Measurements from ENCODE around the gene CEACAM21. TPM values are rescaled to one million over a fixed set of nuclear protein-coding genes. Genes with fewer than 3 reads are reported as not detected.
A peak's percentile ranks its signal among the peaks of the same experiment; 100 is the strongest.

CEACAM21 gene
- total and polyA plus RNA-seq, 12 donors: 0.26 to 3.3 (median 0.57) TPM; not detected in 1

DNA sequence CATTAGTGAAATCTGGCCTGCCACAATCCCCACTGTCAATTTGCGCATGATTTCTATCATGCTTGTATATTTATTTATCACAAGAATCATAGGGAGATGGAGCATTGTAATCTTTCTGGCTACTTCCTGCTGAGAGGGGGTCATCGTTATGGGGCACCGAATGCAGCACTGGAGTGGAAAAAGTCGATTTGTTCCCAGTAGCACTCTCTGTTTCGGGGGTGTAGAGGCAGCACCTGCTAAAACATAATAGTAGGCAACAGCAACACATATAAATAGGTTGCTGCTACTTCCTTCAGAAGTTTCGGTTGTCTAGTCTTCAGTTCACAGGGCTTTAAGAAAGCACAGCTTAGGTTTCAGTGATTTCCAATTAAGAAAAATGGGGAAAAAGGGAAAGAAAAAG, 23.4 kb upstream of the CEACAM21 start:
- peak overlapping the region in 2 of 10 donors; percentile 5 to 45 for H3K4me3 ChIP-seq
- no peak for DNase-seq
- peaks cover 0 to 10% (median 0%) of the 10 kb centered on the region in 11 donors for H3K9me3 ChIP-seq
- WGBS, 2 donors: 70 to 72% methylated on average over 6 of the region's 6 CpGs
- ATAC-seq: no peak
- intact Hi-C loops (cut with DNase I): no loop called here
- peaks cover 0 to 64% (median 33%) of the 10 kb centered on the region in 9 donors for H3K4me1 ChIP-seq
- no peaks in the 10 kb centered on the region for H3K36me3 ChIP-seq
- peaks cover 0 to 22% (median 6%) of the 10 kb centered on the region in 7 donors for H3K27me3 ChIP-seq
- TF ChIP-seq, protein P1, sequence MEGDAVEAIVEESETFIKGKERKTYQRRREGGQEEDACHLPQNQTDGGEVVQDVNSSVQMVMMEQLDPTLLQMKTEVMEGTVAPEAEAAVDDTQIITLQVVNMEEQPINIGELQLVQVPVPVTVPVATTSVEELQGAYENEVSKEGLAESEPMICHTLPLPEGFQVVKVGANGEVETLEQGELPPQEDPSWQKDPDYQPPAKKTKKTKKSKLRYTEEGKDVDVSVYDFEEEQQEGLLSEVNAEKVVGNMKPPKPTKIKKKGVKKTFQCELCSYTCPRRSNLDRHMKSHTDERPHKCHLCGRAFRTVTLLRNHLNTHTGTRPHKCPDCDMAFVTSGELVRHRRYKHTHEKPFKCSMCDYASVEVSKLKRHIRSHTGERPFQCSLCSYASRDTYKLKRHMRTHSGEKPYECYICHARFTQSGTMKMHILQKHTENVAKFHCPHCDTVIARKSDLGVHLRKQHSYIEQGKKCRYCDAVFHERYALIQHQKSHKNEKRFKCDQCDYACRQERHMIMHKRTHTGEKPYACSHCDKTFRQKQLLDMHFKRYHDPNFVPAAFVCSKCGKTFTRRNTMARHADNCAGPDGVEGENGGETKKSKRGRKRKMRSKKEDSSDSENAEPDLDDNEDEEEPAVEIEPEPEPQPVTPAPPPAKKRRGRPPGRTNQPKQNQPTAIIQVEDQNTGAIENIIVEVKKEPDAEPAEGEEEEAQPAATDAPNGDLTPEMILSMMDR (IDR thresholded peaks at IDR 0.05): no peak
- peak overlapping the region in 6 of 10 donors; percentile 15 to 73 (median 64) for H3K27ac ChIP-seq

DNA sequence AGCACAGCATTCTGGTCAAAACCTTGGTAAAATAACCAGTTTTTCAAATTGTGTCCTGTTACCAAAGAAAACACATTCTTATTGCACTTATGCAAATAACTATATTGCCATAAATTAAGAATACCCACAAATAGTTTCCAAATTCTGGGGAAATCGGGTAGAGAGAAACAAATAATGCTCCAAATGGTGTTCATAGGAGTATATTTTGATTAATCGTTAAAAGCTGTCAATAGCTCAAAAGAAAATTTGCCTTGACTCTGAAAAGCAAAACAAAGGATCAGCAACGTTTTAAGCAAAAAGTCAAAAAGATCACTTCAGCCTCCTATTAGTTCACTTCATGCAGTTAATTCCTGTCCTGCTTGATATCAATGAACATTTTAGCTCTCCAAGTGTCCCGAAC, 22.2 kb upstream of the CEACAM21 start:
- TF ChIP-seq, protein P1 (IDR thresholded peaks at IDR 0.05): no peak
- no peak for DNase-seq
- Histone ChIP-seq H3K9me3 (peaks cover 0 to 10% (median 0%) of the 10 kb centered on the region in 11 donors), H3K4me1 (peaks cover 0 to 54% (median 26%) of the 10 kb centered on the region in 9 donors), H3K27me3 (peaks cover 0 to 23% (median 12%) of the 10 kb centered on the region in 7 donors), H3K4me3 (no peak overlapping the region), H3K27ac (peak overlapping the region in 2 of 10 donors; percentile 13 to 73), H3K36me3 (no peaks in the 10 kb centered on the region)
- 91 to 93% methylated on average over 4 of the region's 4 CpGs for WGBS, 2 donors
- ATAC-seq: no peak
- intact Hi-C loops (cut with DNase I): no loop called here

DNA sequence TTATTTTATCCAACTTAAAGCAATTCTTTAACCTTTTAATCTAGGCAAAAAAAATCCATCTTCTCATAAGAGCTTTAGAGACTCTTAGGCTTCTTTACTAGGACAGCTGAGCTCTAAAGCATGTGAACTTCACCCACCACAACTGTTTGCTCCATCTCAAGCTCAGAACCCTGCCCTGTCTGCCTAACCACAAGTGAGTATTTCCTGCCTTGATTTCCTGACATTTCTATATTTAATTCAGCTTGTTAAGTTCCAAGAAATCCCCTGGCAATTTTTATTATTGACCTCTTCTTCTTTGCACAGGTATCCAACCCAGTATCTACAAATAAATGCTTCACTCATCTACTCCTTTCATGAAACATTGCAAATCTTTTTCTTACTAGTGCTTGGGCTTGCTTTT, 21.1 kb upstream of the CEACAM21 start:
- H3K27ac ChIP-seq: peak overlapping the region in 5 of 10 donors; percentile 9 to 73 (median 26)
- ATAC-seq (peak in 5 of 8 donors; percentile 47 to 80 (median 65)), DNase-seq (no peak)
- peaks cover 0 to 10% (median 0%) of the 10 kb centered on the region in 11 donors for H3K9me3 ChIP-seq
- H3K4me1 ChIP-seq: peaks cover 0 to 53% (median 20%) of the 10 kb centered on the region in 9 donors
- intact Hi-C loops (cut with DNase I): no loop called here
- TF ChIP-seq, protein P1 (IDR thresholded peaks at IDR 0.05): no peak
- no peak overlapping the region for H3K4me3 ChIP-seq
- peaks cover 0 to 26% (median 8%) of the 10 kb centered on the region in 7 donors for H3K27me3 ChIP-seq
- H3K36me3 ChIP-seq: no peaks in the 10 kb centered on the region

DNA sequence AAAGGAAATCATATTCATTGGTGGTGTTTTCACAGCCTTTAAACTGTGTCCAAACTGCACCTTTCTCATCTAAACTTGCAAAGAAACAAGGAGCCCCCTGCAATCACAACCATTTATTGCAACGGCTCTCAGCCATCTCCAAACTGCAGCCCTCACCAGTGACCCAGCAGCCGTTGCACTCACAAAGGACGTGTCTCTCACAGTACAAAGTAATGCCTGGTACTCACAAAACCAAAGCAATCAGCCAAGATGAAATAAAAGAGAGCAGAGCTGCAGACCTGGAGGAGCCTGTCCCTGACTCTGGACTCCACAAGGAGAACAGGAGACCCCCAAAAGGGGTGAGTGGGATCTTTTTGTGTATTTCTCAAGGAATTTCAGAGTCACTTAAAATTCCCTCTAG, 20.2 kb upstream of the CEACAM21 start:
- intact Hi-C loops (cut with DNase I): no loop called here
- H3K4me1 ChIP-seq: peaks cover 0 to 56% (median 20%) of the 10 kb centered on the region in 9 donors
- peaks cover 0 to 10% (median 0%) of the 10 kb centered on the region in 11 donors for H3K9me3 ChIP-seq
- peaks cover 0 to 30% (median 6%) of the 10 kb centered on the region in 7 donors for H3K27me3 ChIP-seq
- peak overlapping the region in 3 of 10 donors; percentile 13 to 73 (median 41) for H3K27ac ChIP-seq
- 47 to 48% methylated on average over 3 of the region's 3 CpGs for WGBS, 2 donors
- TF ChIP-seq, protein P1 (IDR thresholded peaks at IDR 0.05): no peak
- no peaks in the 10 kb centered on the region for H3K36me3 ChIP-seq
- ATAC-seq: no peak
- DNase-seq: no peak
- H3K4me3 ChIP-seq: no peak overlapping the region
